OCI-LY3 (cell line): ENCODE data around the gene PREB.

Experiments
- H2AFZ ChIP-seq: fragments of 200-600, 300-600 bp; shearing (Covaris generic); 2 replicates; pipeline ENCODE4 v1.6.0; 2014; ENCODE audit warnings: antibody characterized with exemption, low read depth, low read length
- H3K27ac ChIP-seq: fragments of 200-600, 300-600 bp; sonication (generic); 2 replicates; pipeline ENCODE4 v1.5.1; 2014; ENCODE audit warnings: mild to moderate bottlenecking, low read length, moderate library complexity, mixed read lengths
- H3K27me3 ChIP-seq: fragments of 200-600, 300-600 bp; sonication (generic); 2 replicates; pipeline ENCODE4 v1.6.1; 2014; ENCODE audit warnings: low read depth, low read length, mixed read lengths
- H3K36me3 ChIP-seq: fragments of 200-600, 300-600 bp; sonication (generic); replicated peaks from 2 replicates; pipeline ENCODE3; 2014; ENCODE audit warnings: low read depth, low read length, mixed read lengths
- H3K4me1 ChIP-seq: fragments of 300-600, 200-600 bp; sonication (generic); 2 replicates; pipeline ENCODE4 v1.6.1; 2014; ENCODE audit warnings: low read length, mixed read lengths
- H3K4me2 ChIP-seq: fragments of 200-600, 300-600 bp; sonication (generic); 2 replicates; pipeline ENCODE4 v1.6.1; 2014; ENCODE audit warnings: low read length, mixed read lengths
- H3K4me3 ChIP-seq: fragments of 300-600, 200-600 bp; sonication (generic); 2 replicates; pipeline ENCODE4 v1.5.1; 2014; ENCODE audit warnings: antibody characterized with exemption, mild to moderate bottlenecking, low read length, moderate library complexity
- H3K79me2 ChIP-seq: fragments of 300-600, 200-600 bp; shearing (Covaris generic); 2 replicates; pipeline ENCODE4 v1.6.1; 2014; ENCODE audit warnings: mild to moderate bottlenecking, low read length, mixed read lengths
- H3K9ac ChIP-seq: fragments of 300-600, 200-600 bp; shearing (Covaris generic); 2 replicates; pipeline ENCODE4 v1.6.0; 2014; ENCODE audit warnings: mild to moderate bottlenecking, low read length, moderate library complexity
- H3K9me3 ChIP-seq: fragments of 200-600, 300-600 bp; shearing (Covaris generic); 2 replicates; pipeline ENCODE4 v1.6.1; 2014; ENCODE audit warnings: low read length, mixed read lengths; ENCODE audit not compliant: insufficient read depth
- H4K20me1 ChIP-seq: fragments of 200-600, 300-600 bp; sonication (generic); 2 replicates; pipeline ENCODE4 v1.6.1; 2016; ENCODE audit warnings: low read length, mixed read lengths; ENCODE audit not compliant: insufficient read depth
- CTCF ChIP-seq: fragments of 200-600, 300-600 bp; sonication (generic); IDR thresholded peaks from 2 replicates; pipeline ENCODE4 v1.5.1; 2014; ENCODE audit warnings: antibody characterized with exemption, low read length, low read depth
- EZH2phosphoT487 ChIP-seq: fragments of 200-600 bp; shearing (Covaris generic); IDR thresholded peaks from 2 replicates; pipeline ENCODE4 v1.6.1; 2018; ENCODE audit warnings: antibody characterized with exemption, mixed run types, low read depth

PREB gene

GRCh38 chr2:27158468-27158867 lies 24.0 kb upstream of the PREB start:
- no peak overlapping the region for H3K4me2 ChIP-seq
- no peak for TF ChIP-seq CTCF
- TF ChIP-seq EZH2phosphoT487 = no peak

DNA sequence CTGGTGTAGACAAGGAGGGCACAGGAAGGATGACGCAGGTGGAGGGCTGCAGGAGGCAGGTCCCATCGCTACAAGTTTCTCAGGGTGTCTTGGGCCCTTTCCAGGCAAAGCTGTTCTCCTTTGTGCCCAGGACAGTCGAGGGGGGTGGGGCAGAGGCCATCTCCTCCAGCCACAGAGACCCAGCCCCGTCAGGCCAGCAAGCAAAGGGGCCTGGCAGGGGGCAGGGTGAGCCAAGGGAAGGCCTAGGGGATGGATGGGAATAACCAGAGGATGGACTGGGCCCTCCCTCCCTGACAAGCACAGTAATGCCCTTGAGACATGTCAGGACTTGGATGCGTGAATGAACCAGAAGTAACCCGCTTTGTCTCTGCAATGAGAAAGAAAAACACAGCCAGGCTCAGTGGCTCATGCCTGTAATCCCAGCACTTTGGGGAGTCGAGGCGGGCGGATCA lies 20.7 kb upstream of the PREB start:
- Histone ChIP-seq H3K4me3 (no peak overlapping the region), H2AFZ (no peak overlapping the region), H3K36me3 (no peaks in the 10 kb centered on the region), H3K4me2 (no peak overlapping the region), H3K4me1 (peaks cover 17% of the 10 kb centered on the region), H3K9ac (no peak overlapping the region), H3K27me3 (no peaks in the 10 kb centered on the region), H4K20me1 (no peaks in the 10 kb centered on the region), H3K9me3 (no peaks in the 10 kb centered on the region), H3K79me2 (no peaks in the 10 kb centered on the region), H3K27ac (no peak overlapping the region)
- TF ChIP-seq CTCF = no peak
- no peak for TF ChIP-seq EZH2phosphoT487

More at GRCh38 chr2:27158468-27158867, 24.0 kb upstream of the PREB start:
- Histone ChIP-seq H2AFZ (no peak overlapping the region), H3K9ac (no peak overlapping the region), H3K4me1 (peaks cover 7% of the 10 kb centered on the region), H3K36me3 (no peaks in the 10 kb centered on the region), H3K9me3 (no peaks in the 10 kb centered on the region), H4K20me1 (no peaks in the 10 kb centered on the region), H3K27ac (no peak overlapping the region), H3K27me3 (no peaks in the 10 kb centered on the region), H3K4me3 (no peak overlapping the region), H3K79me2 (no peaks in the 10 kb centered on the region)

DNA sequence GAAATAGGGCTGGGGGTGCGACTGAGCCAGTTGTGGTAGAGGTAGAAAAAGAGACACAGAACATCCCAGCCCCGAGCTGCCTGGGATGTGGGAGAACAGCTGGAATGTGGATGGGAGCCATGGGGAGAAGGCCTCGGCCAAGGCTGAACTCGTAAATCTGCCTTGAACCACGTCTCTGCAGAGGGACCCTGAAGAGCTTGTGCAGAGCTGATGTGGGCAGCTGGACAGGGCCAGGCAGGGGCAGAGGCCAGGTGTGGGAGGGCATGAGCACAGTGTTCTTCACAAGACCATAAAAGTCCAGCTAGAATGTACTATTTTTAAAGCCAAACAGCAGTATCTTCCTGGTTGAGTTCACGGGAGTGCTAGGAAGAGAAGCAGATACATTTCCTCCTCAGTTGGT lies 20.1 kb upstream of the PREB start:
- Histone ChIP-seq H3K36me3 (no peaks in the 10 kb centered on the region), H3K4me1 (peaks cover 17% of the 10 kb centered on the region), H3K4me3 (no peak overlapping the region), H3K9me3 (no peaks in the 10 kb centered on the region), H3K27me3 (no peaks in the 10 kb centered on the region), H3K27ac (no peak overlapping the region), H3K79me2 (no peaks in the 10 kb centered on the region), H3K4me2 (no peak overlapping the region), H2AFZ (no peak overlapping the region), H4K20me1 (no peaks in the 10 kb centered on the region), H3K9ac (no peak overlapping the region)
- no peak for TF ChIP-seq CTCF
- no peak for TF ChIP-seq EZH2phosphoT487

DNA sequence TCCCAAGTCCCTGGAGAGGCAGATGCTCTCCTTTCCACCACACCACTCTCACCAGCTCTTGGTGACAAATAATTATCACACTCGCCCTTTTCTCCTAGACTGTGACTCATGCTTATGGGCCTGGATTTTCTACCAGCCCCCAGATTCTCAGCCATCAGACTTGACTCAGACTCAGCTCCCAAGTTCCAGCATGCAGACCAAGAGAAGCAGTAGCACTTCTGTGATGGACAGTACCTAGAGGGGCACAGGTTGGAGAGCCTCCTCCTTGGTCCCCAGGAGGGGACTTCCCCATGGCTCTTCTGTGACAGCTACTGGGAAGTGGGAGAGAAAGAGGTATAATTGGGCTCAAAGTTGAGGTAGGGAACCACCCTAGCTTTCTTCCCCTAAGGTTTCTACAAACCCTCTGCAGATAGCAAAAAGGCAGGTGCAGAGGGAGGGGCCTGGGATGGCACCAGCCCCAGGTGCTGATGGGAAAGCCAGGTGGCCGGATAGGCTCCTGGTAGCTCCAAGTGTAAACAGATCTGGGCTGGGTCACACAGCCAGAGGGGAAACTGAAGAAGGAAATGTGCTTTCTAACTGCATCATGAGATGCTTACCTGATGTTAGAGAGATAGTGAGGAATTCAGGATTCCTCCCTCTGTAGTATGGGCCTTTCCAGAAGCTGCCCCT lies 18.5 kb upstream of the PREB start:
- Histone ChIP-seq H3K4me1 (peaks cover 17% of the 10 kb centered on the region), H3K4me2 (peak overlapping the region; percentile 38)

More for the DNA sequence above, 18.5 kb upstream of the PREB start:
- Histone ChIP-seq H3K27me3 (no peaks in the 10 kb centered on the region), H3K79me2 (no peaks in the 10 kb centered on the region), H3K4me3 (no peak overlapping the region), H4K20me1 (no peaks in the 10 kb centered on the region), H2AFZ (no peak overlapping the region), H3K9me3 (no peaks in the 10 kb centered on the region), H3K27ac (no peak overlapping the region), H3K9ac (no peak overlapping the region), H3K36me3 (no peaks in the 10 kb centered on the region)
- no peak for TF ChIP-seq EZH2phosphoT487
- TF ChIP-seq CTCF = no peak
